LNCAP (cell line): Measurements from ENCODE around the gene PAQR5.

Experiments
- CTCF ChIP-seq: fragments of 450-650 bp; IDR thresholded peaks from 2 replicates; pipeline ENCODE4 v1.5.1; 2017; ENCODE audit warnings: mild to moderate bottlenecking

The PAQR5 gene

GRCh38 chr15:69314736-69315135 is 16.0 kb downstream of the PAQR5 start:
- TF ChIP-seq CTCF = no peak

- no peak for TF ChIP-seq CTCF
Observed at GRCh38 chr15:69315402-69316110, 16.8 kb downstream of the PAQR5 start.

GRCh38 chr15:69316291-69316690 is 17.6 kb downstream of the PAQR5 start:
- no peak for TF ChIP-seq CTCF

GRCh38 chr15:69317392-69317841 is 18.7 kb downstream of the PAQR5 start:
- no peak for TF ChIP-seq CTCF

GRCh38 chr15:69318033-69318432 is 19.3 kb downstream of the PAQR5 start:
- no peak for TF ChIP-seq CTCF

GRCh38 chr15:69319384-69320375 is 21.0 kb downstream of the PAQR5 start:
- no peak for TF ChIP-seq CTCF

GRCh38 chr15:69320977-69321554 is 22.4 kb downstream of the PAQR5 start:
- no peak for TF ChIP-seq CTCF
